Measurements from ENCODE around the gene TBCD. TPM values are rescaled to one million over a fixed set of nuclear protein-coding genes. Genes with fewer than 3 reads are reported as not detected.
"Not testable (repeated sequence)": the region's sequence is repeated elsewhere in the genome, so short reads cannot be mapped to it uniquely, and the experiment has no call there.

TBCD gene
- total RNA-seq, 2 donors from 2014 or later = 64.0 to 123 TPM

GRCh38 chr17:82948957-82949356, 197.1 kb downstream of the TBCD start:
- intact Hi-C loops (cut with DNase I) = no loop called here
- no peak for TF ChIP-seq POLR2A (IDR thresholded peaks at IDR 0.05)
- TF ChIP-seq POLR2AphosphoS5 (IDR thresholded peaks at IDR 0.05) = no peak
- TF ChIP-seq CTCF (IDR thresholded peaks at IDR 0.05) = no peak
- DNase-seq (ENCODE audit: low spot score) = no peak
- WGBS = 95% methylated on average over 5 of the region's 5 CpGs
- Histone ChIP-seq H3K27ac (no peak overlapping the region), H3K4me1 (replicated peaks) (no peaks in the 10 kb centered on the region), H3K27me3 (replicated peaks; ENCODE audit: insufficient read depth) (no peaks in the 10 kb centered on the region), H3K9me3 (no peaks in the 10 kb centered on the region), H3K4me3 (no peak overlapping the region), H3K36me3 (peaks cover 0 to 5% of the 10 kb centered on the region in 2 donors)

GRCh38 chr17:82949361-82949760, 197.5 kb downstream of the TBCD start:
- intact Hi-C loops (cut with DNase I) = no loop called here
- TF ChIP-seq POLR2A (IDR thresholded peaks at IDR 0.05) (no peak), POLR2AphosphoS5 (IDR thresholded peaks at IDR 0.05) (no peak), CTCF (IDR thresholded peaks at IDR 0.05) (no peak)
- Histone ChIP-seq H3K4me3 (no peak overlapping the region), H3K27ac (no peak overlapping the region), H3K4me1 (replicated peaks) (no peaks in the 10 kb centered on the region), H3K9me3 (no peaks in the 10 kb centered on the region), H3K27me3 (replicated peaks; ENCODE audit: insufficient read depth) (no peaks in the 10 kb centered on the region), H3K36me3 (peaks cover 0 to 1% of the 10 kb centered on the region in 2 donors)
- 96% methylated on average over 20 of the region's 20 CpGs for WGBS
- no peak for DNase-seq (ENCODE audit: low spot score)

- no peak overlapping the region for H3K27ac ChIP-seq
- intact Hi-C loops (cut with DNase I) = no loop called here
- no peak for DNase-seq (ENCODE audit: low spot score)
- TF ChIP-seq CTCF (IDR thresholded peaks at IDR 0.05) (no peak), POLR2AphosphoS5 (IDR thresholded peaks at IDR 0.05) (no peak), POLR2A (IDR thresholded peaks at IDR 0.05) (no peak)
- no peaks in the 10 kb centered on the region for H3K36me3 ChIP-seq
- no peaks in the 10 kb centered on the region for H3K27me3 ChIP-seq (replicated peaks; ENCODE audit: insufficient read depth)
- H3K4me3 ChIP-seq = no peak overlapping the region
- H3K9me3 ChIP-seq = no peaks in the 10 kb centered on the region
- WGBS = over 99% methylated on average over 10 of the region's 10 CpGs
- H3K4me1 ChIP-seq (replicated peaks) = no peaks in the 10 kb centered on the region
Observed at GRCh38 chr17:82949984-82950383, 198.1 kb downstream of the TBCD start.

- no peak for DNase-seq (ENCODE audit: low spot score)
- no peaks in the 10 kb centered on the region for H3K27me3 ChIP-seq (replicated peaks; ENCODE audit: insufficient read depth)
- no peaks in the 10 kb centered on the region for H3K4me1 ChIP-seq (replicated peaks)
- no peaks in the 10 kb centered on the region for H3K9me3 ChIP-seq
- TF ChIP-seq POLR2A (IDR thresholded peaks at IDR 0.05) = no peak
- TF ChIP-seq CTCF (IDR thresholded peaks at IDR 0.05) = no peak
- no peak for TF ChIP-seq POLR2AphosphoS5 (IDR thresholded peaks at IDR 0.05)
- intact Hi-C loops (cut with DNase I) = no loop called here
- no peaks in the 10 kb centered on the region for H3K36me3 ChIP-seq
- H3K27ac ChIP-seq = no peak overlapping the region
- no peak overlapping the region for H3K4me3 ChIP-seq
- 98% methylated on average over 18 of the region's 18 CpGs for WGBS
Observed at GRCh38 chr17:82950525-82951102, 198.7 kb downstream of the TBCD start.

- TF ChIP-seq POLR2A (IDR thresholded peaks at IDR 0.05) (no peak), POLR2AphosphoS5 (IDR thresholded peaks at IDR 0.05) (no peak), CTCF (IDR thresholded peaks at IDR 0.05) (no peak)
- DNase-seq (ENCODE audit: low spot score) = no peak
- Histone ChIP-seq H3K27ac (no peak overlapping the region), H3K36me3 (no peaks in the 10 kb centered on the region), H3K4me3 (no peak overlapping the region), H3K4me1 (replicated peaks) (no peaks in the 10 kb centered on the region), H3K27me3 (replicated peaks; ENCODE audit: insufficient read depth) (no peaks in the 10 kb centered on the region), H3K9me3 (no peaks in the 10 kb centered on the region)
- intact Hi-C loops (cut with DNase I) = no loop called here
- WGBS = 98% methylated on average over 13 of the region's 13 CpGs
Observed at GRCh38 chr17:82952019-82952418, 200.2 kb downstream of the TBCD start.

GRCh38 chr17:82955106-82955505, 203.2 kb downstream of the TBCD start:
- 89% methylated on average over 3 of the region's 3 CpGs for WGBS
- DNase-seq (ENCODE audit: low spot score); intact Hi-C loops (cut with DNase I); H3K4me3 ChIP-seq; H3K4me1 ChIP-seq (replicated peaks); H3K36me3 ChIP-seq; H3K9me3 ChIP-seq; H3K27me3 ChIP-seq (replicated peaks; ENCODE audit: insufficient read depth); H3K27ac ChIP-seq: not testable (repeated sequence)

GRCh38 chr17:82955627-82956026, 203.8 kb downstream of the TBCD start:
- H3K4me3 ChIP-seq; H3K27me3 ChIP-seq (replicated peaks; ENCODE audit: insufficient read depth); intact Hi-C loops (cut with DNase I); DNase-seq (ENCODE audit: low spot score); H3K4me1 ChIP-seq (replicated peaks); H3K9me3 ChIP-seq; H3K36me3 ChIP-seq; H3K27ac ChIP-seq: not testable (repeated sequence)
- WGBS = 97% methylated on average over 4 of the region's 4 CpGs
